H9 (cell line): ENCODE results near the gene PXDN. TPM values are rescaled to one million over a fixed set of nuclear protein-coding genes. Genes with fewer than 3 reads are reported as not detected.
"Not testable (repeated sequence)": the region's sequence is repeated elsewhere in the genome, so short reads cannot be mapped to it uniquely, and the experiment has no call there.

ENCODE experiments used
- DNase-seq: peaks from one replicate; pipeline ENCODE4 v3.0.0-alpha.2; 2017
- H2AFZ ChIP-seq: one replicate; pipeline ENCODE4 v1.6.1; 2013; ENCODE audit warnings: mild to moderate bottlenecking, low read length, control low read depth, moderate library complexity
- H2AK5ac ChIP-seq: 2 replicates; pipeline ENCODE4 v1.6.1; 2013; ENCODE audit warnings: low read length, control low read depth, mixed read lengths; ENCODE audit not compliant: insufficient read length
- H2BK120ac ChIP-seq: one replicate; pipeline ENCODE4 v1.6.1; 2013; ENCODE audit warnings: low read depth, mild to moderate bottlenecking, low read length, control low read depth, inconsistent platforms; ENCODE audit not compliant: poor library complexity, severe bottlenecking
- H2BK12ac ChIP-seq: 2 replicates; pipeline ENCODE4 v1.6.1; 2013; ENCODE audit warnings: low read length, control low read depth, mixed read lengths, low read depth; ENCODE audit not compliant: insufficient read length
- H2BK15ac ChIP-seq: 2 replicates; pipeline ENCODE4 v1.6.1; 2013; ENCODE audit warnings: low read depth, low read length, control low read depth
- H2BK20ac ChIP-seq: one replicate; pipeline ENCODE4 v1.6.1; 2013; ENCODE audit warnings: low read depth, mild to moderate bottlenecking, low read length, control low read depth, inconsistent platforms; ENCODE audit not compliant: poor library complexity, severe bottlenecking
- H2BK5ac ChIP-seq: 2 replicates; pipeline ENCODE4 v1.6.1; 2013; ENCODE audit warnings: low read length, control low read depth, mixed read lengths; ENCODE audit not compliant: insufficient read length
- H3K14ac ChIP-seq: 2 replicates; pipeline ENCODE4 v1.6.1; 2013; ENCODE audit warnings: low read length, control low read depth; ENCODE audit not compliant: insufficient read depth
- H3K18ac ChIP-seq: 2 replicates; pipeline ENCODE4 v1.6.1; 2013; ENCODE audit warnings: low read depth, mild to moderate bottlenecking, mixed read lengths, low read length, control low read depth; ENCODE audit not compliant: insufficient read length
- H3K23ac ChIP-seq: 2 replicates; pipeline ENCODE4 v1.6.1; 2013; ENCODE audit warnings: low read length, control low read depth, mixed read lengths, low read depth; ENCODE audit not compliant: insufficient read length
- H3K23me2 ChIP-seq: 2 replicates; pipeline ENCODE4 v1.6.1; 2013; ENCODE audit warnings: low read depth, mild to moderate bottlenecking, mixed read lengths, low read length, control low read depth; ENCODE audit not compliant: insufficient read length, poor library complexity, severe bottlenecking
- H3K27ac ChIP-seq: 2 replicates; pipeline ENCODE4 v1.5.1; 2013; ENCODE audit warnings: low read length, control low read depth, mixed read lengths, low read depth; ENCODE audit not compliant: insufficient read length
- H3K27me3 ChIP-seq: 2 replicates; pipeline ENCODE4 v1.6.1; 2013; ENCODE audit warnings: low read length, control low read depth, inconsistent platforms; ENCODE audit not compliant: insufficient read depth
- H3K4ac ChIP-seq: 2 replicates; pipeline ENCODE4 v1.6.1; 2013; ENCODE audit warnings: low read depth, mild to moderate bottlenecking, control low read depth, inconsistent platforms, low read length, moderate library complexity
- H3K4me1 ChIP-seq: 2 replicates; pipeline ENCODE4 v1.6.1; 2013; ENCODE audit warnings: low read length, control low read depth, inconsistent platforms; ENCODE audit not compliant: insufficient read depth
- H3K4me2 ChIP-seq: 2 replicates; pipeline ENCODE4 v1.6.1; 2013; ENCODE audit warnings: low read length, control low read depth, mixed read lengths; ENCODE audit not compliant: insufficient read length, insufficient read depth
- H3K56ac ChIP-seq: 2 replicates; pipeline ENCODE4 v1.6.1; 2013; ENCODE audit warnings: low read depth, mild to moderate bottlenecking, mixed read lengths, low read length, control low read depth; ENCODE audit not compliant: insufficient read length
- H3K79me1 ChIP-seq: 2 replicates; pipeline ENCODE4 v1.6.1; 2013; ENCODE audit warnings: low read depth, mild to moderate bottlenecking, moderate library complexity, low read length, control low read depth, inconsistent platforms; ENCODE audit not compliant: insufficient read depth, poor library complexity, severe bottlenecking
- H3K79me2 ChIP-seq: 2 replicates; pipeline ENCODE4 v1.6.1; 2013; ENCODE audit warnings: low read length, control low read depth, inconsistent platforms; ENCODE audit not compliant: insufficient read depth
- H3K9ac ChIP-seq: 2 replicates; pipeline ENCODE4 v1.6.1; 2013; ENCODE audit warnings: low read length, control low read depth, mixed read lengths; ENCODE audit not compliant: insufficient read length; ENCODE audit errors: extremely low read depth
- H3K9me3 ChIP-seq: one replicate; pipeline ENCODE4 v1.6.1; 2013; ENCODE audit warnings: low read depth, low read length, inconsistent platforms; ENCODE audit not compliant: control insufficient read depth
- H3T11ph ChIP-seq: one replicate; pipeline ENCODE4 v1.6.1; 2013; ENCODE audit warnings: mild to moderate bottlenecking, low read length, control low read depth, inconsistent platforms
- H4K20me1 ChIP-seq: one replicate; pipeline ENCODE4 v1.6.1; 2013; ENCODE audit not compliant: control insufficient read depth, insufficient read length, insufficient read depth
- H4K5ac ChIP-seq: 2 replicates; pipeline ENCODE4 v1.6.1; 2013; ENCODE audit warnings: low read depth, mild to moderate bottlenecking, mixed read lengths, low read length, control low read depth; ENCODE audit not compliant: insufficient read length
- H4K8ac ChIP-seq: replicated peaks from 2 replicates; pipeline ENCODE4 v1.6.1; 2013; ENCODE audit warnings: low read length, control low read depth, mixed read lengths, low read depth; ENCODE audit not compliant: insufficient read length
- H4K91ac ChIP-seq: 2 replicates; pipeline ENCODE4 v1.6.1; 2013; ENCODE audit warnings: low read depth, mild to moderate bottlenecking, moderate library complexity, mixed read lengths, low read length, control low read depth; ENCODE audit not compliant: insufficient read length
- H3K27ac Mint-ChIP-seq, 3 experiments: 2 replicates in 2 of 3; 3 replicates in 1 of 3; pipeline ENCODE4 v1.8.0; 2020 to 2021; ENCODE audit warnings: mixed read lengths in 3 of 3, mild to moderate bottlenecking in 1 of 3, moderate library complexity in 1 of 3
- H3K27me3 Mint-ChIP-seq: 2 replicates; pipeline ENCODE4 v1.8.0; 2021; ENCODE audit warnings: low read depth, mild to moderate bottlenecking, moderate library complexity, mixed read lengths
- H3K36me3 Mint-ChIP-seq, 3 experiments: 2 replicates in 2 of 3; 3 replicates in 1 of 3; pipeline ENCODE4 v1.8.0; 2020 to 2021; ENCODE audit warnings: low read depth in 3 of 3, mixed read lengths in 3 of 3; ENCODE audit not compliant: insufficient read depth in 1 of 3
- H3K4me1 Mint-ChIP-seq, 2 experiments: 2 replicates each; pipeline ENCODE4 v1.8.0; 2020; ENCODE audit warnings: mixed read lengths in 2 of 2
- H3K4me3 Mint-ChIP-seq, 2 experiments: 2 replicates in 1 of 2; 3 replicates in 1 of 2; pipeline ENCODE4 v1.8.0; 2020 to 2021; ENCODE audit warnings: mild to moderate bottlenecking in 2 of 2, mixed read lengths in 2 of 2, moderate library complexity in 1 of 2
- H3K9me3 Mint-ChIP-seq, 2 experiments: 2 replicates in 1 of 2; 3 replicates in 1 of 2; pipeline ENCODE4 v1.8.0; 2020; ENCODE audit warnings: mild to moderate bottlenecking in 2 of 2, mixed read lengths in 2 of 2, moderate library complexity in 1 of 2
- CTCF ChIP-seq: fragments of 200-600 bp; sonication (generic); conservative IDR thresholded peaks from 3 replicates; pipeline ENCODE4 v1.8.0; 2021; ENCODE audit warnings: antibody characterized with exemption, mild to moderate bottlenecking
- WGBS: extraction: QIAGEN DNeasy Blood & Tissue Kit; methylation state at CpG from one replicate; pipeline ENCODE4 v1.1.7; 2013; ENCODE audit warnings: missing lambda C conversion rate, low lambda C conversion rate, mixed read lengths; ENCODE audit not compliant: insufficient read length; ENCODE audit errors: extremely low coverage; 5-methylcytosine and 5-hydroxymethylcytosine counted together
- total RNA-seq: library from RNA; stranded (reverse); gene quantifications from 2 replicates; pipeline ENCODE4 v1.2.1, GENCODE V29; 2021

Gene PXDN
- total RNA-seq, 1 experiment from 2014 or later, result 146 TPM

- Histone ChIP-seq H4K8ac (no peak overlapping the region), H2BK15ac (no peak overlapping the region), H2BK12ac (no peak overlapping the region), H3K79me1 (no peaks in the 10 kb centered on the region), H3K18ac (peak overlapping the region; percentile 13), H3K4ac (no peak overlapping the region), H3K23ac (no peak overlapping the region), H2BK5ac (no peak overlapping the region), H3K23me2 (peaks cover 5% of the 10 kb centered on the region), H3K27ac (no peak overlapping the region), H3K4me1 (peaks cover 14% of the 10 kb centered on the region), H3T11ph (no peak overlapping the region), H3K9ac (no peak overlapping the region), H2BK120ac (no peak overlapping the region), H3K4me2 (no peak overlapping the region), H3K14ac (no peak overlapping the region), H4K20me1 (no peaks in the 10 kb centered on the region), H3K79me2 (no peaks in the 10 kb centered on the region), H3K56ac (no peak overlapping the region), H2AFZ (no peak overlapping the region), H3K27me3 (no peaks in the 10 kb centered on the region), H4K91ac (no peak overlapping the region), H2AK5ac (no peak overlapping the region), H3K9me3 (no peaks in the 10 kb centered on the region), H4K5ac (no peak overlapping the region), H2BK20ac (no peak overlapping the region)
- no CpG with 5 or more reads among the region's 11 CpGs for WGBS
- H3K36me3 Mint-ChIP-seq, result peaks cover 26 to 28% (median 26%) of the 10 kb centered on the region in 3 experiments
- no peaks in the 10 kb centered on the region; the same call in 1 of the 2 replicates for H3K27me3 Mint-ChIP-seq
- H3K27ac Mint-ChIP-seq, result no peak overlapping the region; a peak in 3 of 7 replicates
- H3K4me3 Mint-ChIP-seq, result no peak overlapping the region
- H3K4me1 Mint-ChIP-seq, result peaks cover 49 to 53% of the 10 kb centered on the region in 2 experiments
- no peak for DNase-seq
- TF ChIP-seq CTCF, result no peak
- peaks cover 3 to 6% of the 10 kb centered on the region in 2 experiments; a peak in 3 of 5 replicates for H3K9me3 Mint-ChIP-seq
Observed at GRCh38 chr2:1622521-1623200, 121.7 kb downstream of the PXDN start.

GRCh38 chr2:1621976-1622375 is 122.3 kb downstream of the PXDN start:
- H3K9ac ChIP-seq, H3K79me1 ChIP-seq, H2BK120ac ChIP-seq, H4K20me1 ChIP-seq, H3K4me2 ChIP-seq, H3T11ph ChIP-seq, DNase-seq, H3K27me3 Mint-ChIP-seq, H3K23me2 ChIP-seq, H3K18ac ChIP-seq, H3K27ac ChIP-seq, H3K27me3 ChIP-seq, H4K91ac ChIP-seq, H2AFZ ChIP-seq, H2BK15ac ChIP-seq, H3K56ac ChIP-seq, H3K23ac ChIP-seq, H2BK20ac ChIP-seq, H4K8ac ChIP-seq, H2BK12ac ChIP-seq, H3K4me3 Mint-ChIP-seq, H3K9me3 ChIP-seq, H2AK5ac ChIP-seq, H3K79me2 ChIP-seq, H3K4ac ChIP-seq, H3K9me3 Mint-ChIP-seq, H4K5ac ChIP-seq, H2BK5ac ChIP-seq, H3K14ac ChIP-seq: not testable (repeated sequence)
- H3K4me1 ChIP-seq, result peaks cover 12% of the 10 kb centered on the region
- Mint-ChIP-seq H3K36me3 (peaks cover 28 to 29% (median 29%) of the 10 kb centered on the region in 3 experiments), H3K4me1 (peaks cover 50 to 53% of the 10 kb centered on the region in 2 experiments), H3K27ac (0 out of 7 replicates have a peak overlapping the region, but pooled peaks of 1 of the 3 experiments have one; percentile 1)
- WGBS, result no CpG with 5 or more reads among the region's 3 CpGs
